MM.1S (cell line): ENCODE results near the gene KRTAP10-3.

Source experiments
- DNase-seq: peaks from one replicate; pipeline ENCODE4 v3.0.0-alpha.2; 2015
- H2AFZ ChIP-seq: fragments of 300-600 bp; sonication (generic); 2 replicates; pipeline ENCODE4 v1.6.0; 2016; ENCODE audit warnings: antibody characterized with exemption, low read length
- H3F3A ChIP-seq: fragments of 300-600 bp; sonication (generic); 2 replicates; pipeline ENCODE4 v1.6.1; 2016; ENCODE audit warnings: mild to moderate bottlenecking, antibody characterized with exemption, low read length, moderate library complexity, mixed read lengths; ENCODE audit not compliant: insufficient read depth
- H3K27ac ChIP-seq: fragments of 300-600 bp; sonication (generic); 2 replicates; pipeline ENCODE4 v1.5.1; 2016; ENCODE audit warnings: mild to moderate bottlenecking, low read length
- H3K27me3 ChIP-seq: fragments of 300-600 bp; sonication (generic); replicated peaks from 2 replicates; pipeline ENCODE4 v1.6.0; 2016; ENCODE audit warnings: low read length; ENCODE audit not compliant: insufficient read depth
- H3K36me3 ChIP-seq: fragments of 300-600 bp; sonication (generic); replicated peaks from 2 replicates; pipeline ENCODE4 v1.6.1; 2016; ENCODE audit warnings: mild to moderate bottlenecking, low read length, mixed read lengths; ENCODE audit not compliant: insufficient read depth
- H3K4me1 ChIP-seq: fragments of 300-600 bp; sonication (generic); 2 replicates; pipeline ENCODE4 v1.6.1; 2016; ENCODE audit warnings: low read length, mixed read lengths
- H3K4me2 ChIP-seq: fragments of 300-600 bp; sonication (generic); 2 replicates; pipeline ENCODE4 v1.6.0; 2016; ENCODE audit warnings: low read depth, low read length
- H3K4me3 ChIP-seq: fragments of 300-600 bp; sonication (generic); 2 replicates; pipeline ENCODE4 v1.5.1; 2016; ENCODE audit warnings: low read length, mixed read lengths
- H3K79me2 ChIP-seq: fragments of 300-600 bp; sonication (generic); 2 replicates; pipeline ENCODE4 v1.6.1; 2016; ENCODE audit warnings: mixed run types, low read length, mixed read lengths
- H3K9ac ChIP-seq: fragments of 300-600 bp; sonication (generic); 2 replicates; pipeline ENCODE4 v1.6.1; 2016; ENCODE audit warnings: low read length, mixed read lengths
- H3K9me2 ChIP-seq: fragments of 300-600 bp; sonication (generic); replicated peaks from 2 replicates; pipeline ENCODE4 v1.6.1; 2016; ENCODE audit warnings: mild to moderate bottlenecking, low read length, mixed read lengths; ENCODE audit not compliant: insufficient read depth
- H3K9me3 ChIP-seq: fragments of 300-600 bp; sonication (generic); replicated peaks from 2 replicates; pipeline ENCODE4 v1.6.1; 2016; ENCODE audit warnings: mild to moderate bottlenecking, low read length, mixed read lengths; ENCODE audit not compliant: insufficient read depth
- H4K20me1 ChIP-seq: fragments of 300-600 bp; sonication (generic); 2 replicates; pipeline ENCODE4 v1.6.1; 2016; ENCODE audit warnings: mild to moderate bottlenecking, low read length, moderate library complexity, mixed read lengths; ENCODE audit not compliant: insufficient read depth
- CTCF ChIP-seq: fragments of 300-600 bp; sonication (generic); IDR thresholded peaks from 2 replicates; pipeline ENCODE4 v1.5.1; 2016; ENCODE audit warnings: antibody characterized with exemption, low read length, mixed read lengths
- EZH2 ChIP-seq: fragments of 300-600 bp; sonication (generic); optimal IDR thresholded peaks from 2 replicates; pipeline ENCODE3; 2017; ENCODE audit warnings: low read depth, mild to moderate bottlenecking, antibody characterized with exemption, low read length, mixed read lengths
- EZH2phosphoT487 ChIP-seq: fragments of 300-600 bp; sonication (generic); IDR thresholded peaks from 2 replicates; pipeline ENCODE4 v1.6.1; 2018; ENCODE audit warnings: antibody characterized with exemption, low read length

Gene KRTAP10-3

GRCh38 chr21:44542716-44543115, 15.9 kb downstream of the KRTAP10-3 start:
- Histone ChIP-seq H3K27me3 (peaks cover 93% of the 10 kb centered on the region), H3K9ac (no peak overlapping the region), H3K4me3 (no peak overlapping the region), H3K36me3 (no peaks in the 10 kb centered on the region), H3K9me2 (no peaks in the 10 kb centered on the region), H3K4me1 (no peaks in the 10 kb centered on the region), H3K4me2 (no peak overlapping the region), H3K27ac (no peak overlapping the region), H4K20me1 (no peaks in the 10 kb centered on the region), H3F3A (no peaks in the 10 kb centered on the region), H3K79me2 (no peaks in the 10 kb centered on the region), H3K9me3 (no peaks in the 10 kb centered on the region), H2AFZ (no peak overlapping the region)
- no peak for DNase-seq
- TF ChIP-seq CTCF (no peak), EZH2phosphoT487 (no peak), EZH2 (no peak)

GRCh38 chr21:44540741-44541288, 17.8 kb downstream of the KRTAP10-3 start:
- H3K9ac ChIP-seq: no peak overlapping the region
- no peaks in the 10 kb centered on the region for H4K20me1 ChIP-seq
- no peaks in the 10 kb centered on the region for H3F3A ChIP-seq
- H3K27me3 ChIP-seq: peaks cover 93% of the 10 kb centered on the region
- no peaks in the 10 kb centered on the region for H3K79me2 ChIP-seq
- no peak overlapping the region for H3K27ac ChIP-seq
- H3K9me2 ChIP-seq: no peaks in the 10 kb centered on the region
- TF ChIP-seq EZH2phosphoT487 (no peak), EZH2 (no peak), CTCF (no peak)
- H3K4me1 ChIP-seq: no peaks in the 10 kb centered on the region
- H3K4me3 ChIP-seq: no peak overlapping the region
- no peaks in the 10 kb centered on the region for H3K36me3 ChIP-seq
- DNase-seq: no peak
- H3K4me2 ChIP-seq: no peak overlapping the region
- H3K9me3 ChIP-seq: no peaks in the 10 kb centered on the region
- no peak overlapping the region for H2AFZ ChIP-seq

- Histone ChIP-seq H3K4me1 (no peaks in the 10 kb centered on the region), H4K20me1 (no peaks in the 10 kb centered on the region), H2AFZ (no peak within 1 kb of the TSS), H3K9me2 (no peaks in the 10 kb centered on the region), H3K9me3 (no peaks in the 10 kb centered on the region), H3K9ac (no peak within 1 kb of the TSS), H3K36me3 (no peaks in the 10 kb centered on the region), H3K4me2 (no peak within 1 kb of the TSS), H3K79me2 (no peaks in the 10 kb centered on the region), H3K27me3 (peaks cover 93% of the 10 kb centered on the region), H3F3A (no peaks in the 10 kb centered on the region), H3K27ac (no peak within 1 kb of the TSS), H3K4me3 (no peak within 1 kb of the TSS)
- TF ChIP-seq EZH2: no peak
- no peak for DNase-seq
These were observed 18.5 kb downstream of the KRTAP10-3 start, which contains the start of gene KRTAP10-1 for GRCh38 chr21:44539991-44540666. KRTAP10-1 (minus strand) TSS chr21:44540195; CDS start chr21:44540150, 45 bp downstream.

- H3K9me2 ChIP-seq: no peaks in the 10 kb centered on the region
- no peaks in the 10 kb centered on the region for H3F3A ChIP-seq
- TF ChIP-seq EZH2 (no peak), CTCF (no peak), EZH2phosphoT487 (no peak)
- no peak overlapping the region for H3K4me3 ChIP-seq
- H3K36me3 ChIP-seq: no peaks in the 10 kb centered on the region
- no peaks in the 10 kb centered on the region for H3K79me2 ChIP-seq
- peaks cover 92% of the 10 kb centered on the region for H3K27me3 ChIP-seq
- no peak overlapping the region for H3K27ac ChIP-seq
- no peaks in the 10 kb centered on the region for H4K20me1 ChIP-seq
- no peaks in the 10 kb centered on the region for H3K9me3 ChIP-seq
- no peak for DNase-seq
- no peak overlapping the region for H2AFZ ChIP-seq
- H3K9ac ChIP-seq: no peak overlapping the region
- no peaks in the 10 kb centered on the region for H3K4me1 ChIP-seq
- H3K4me2 ChIP-seq: no peak overlapping the region
These were observed 19.5 kb downstream of the KRTAP10-3 start for GRCh38 chr21:44539046-44539445.
